Spleen (tissue), 7 donors: ENCODE results near the gene NUDT1.

ENCODE experiments used
- POLR2A ChIP-seq, 3 donors: fragments of 450-650 bp; IDR thresholded peaks; one replicate each; pipeline ENCODE4 v1.5.1; 2017; ENCODE audit warnings: antibody characterized with exemption in 3 of 3, mild to moderate bottlenecking in 1 of 3
- POLR2AphosphoS5 ChIP-seq, 3 donors: sonication (generic); formaldehyde crosslinking; IDR thresholded peaks; one replicate each; pipeline ENCODE4 v1.5.1; 2017; ENCODE audit warnings: antibody characterized with exemption in 3 of 3
- TF ChIP-seq, protein P1 (sequence below), 11 experiments: fragments of 200-600 bp in 7 of 11; fragments of 450-650 bp in 4 of 11; sonication (generic) in 4 of 11; IDR thresholded peaks in 8 of 11; conservative IDR thresholded peaks in 3 of 11; 1 replicate in 7 of 11; 2 replicates in 4 of 11; pipeline versions ENCODE4 v1.4.0 to v1.8.0; 2016 to 2021; ENCODE audit warnings: antibody characterized with exemption in 11 of 11, inconsistent platforms in 4 of 11, mild to moderate bottlenecking in 1 of 11
- donor health status: DM: no; HTN: no; CAD: no; lungs with moderate emphysema.
- donor health status: DM: no; HTN: no; CAD: no.
- donor health status: DM: no; HTN: no; CAD: no.

DNA sequence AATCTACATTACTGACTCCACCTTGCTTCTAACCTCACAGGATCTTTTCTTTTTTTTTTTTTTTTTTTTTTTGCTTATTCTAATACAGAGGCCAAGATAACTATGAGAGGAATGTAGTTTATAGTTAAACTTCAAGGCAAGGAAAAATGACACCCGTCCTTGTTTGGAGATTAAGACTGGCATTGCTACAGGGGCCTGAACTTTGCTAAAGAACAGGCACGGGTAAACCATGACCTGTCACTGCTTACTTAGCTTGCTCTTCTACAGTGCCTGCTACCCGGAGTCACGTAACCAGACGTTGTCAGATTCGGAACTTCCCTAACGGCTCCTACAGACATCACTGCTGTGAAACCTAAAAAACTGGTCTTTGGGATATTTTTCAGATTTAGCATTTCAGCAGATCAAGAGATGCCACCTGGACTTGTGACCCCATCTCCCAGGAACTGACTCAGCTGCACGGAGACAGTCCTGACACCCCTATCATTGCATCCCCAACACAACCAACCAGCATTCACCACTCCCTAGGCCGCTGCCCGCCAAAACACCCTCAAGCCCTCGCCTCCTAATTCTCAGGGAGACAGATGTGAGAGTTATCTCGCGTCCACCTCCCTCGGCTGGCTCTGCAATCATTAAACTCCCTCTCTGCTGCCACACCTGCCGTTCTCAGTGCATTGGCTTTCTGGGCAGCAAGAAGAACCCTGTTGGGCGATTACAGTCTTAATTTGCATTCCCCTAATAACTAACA, 36.8 kb upstream of the NUDT1 start:
- TF ChIP-seq, protein P1, sequence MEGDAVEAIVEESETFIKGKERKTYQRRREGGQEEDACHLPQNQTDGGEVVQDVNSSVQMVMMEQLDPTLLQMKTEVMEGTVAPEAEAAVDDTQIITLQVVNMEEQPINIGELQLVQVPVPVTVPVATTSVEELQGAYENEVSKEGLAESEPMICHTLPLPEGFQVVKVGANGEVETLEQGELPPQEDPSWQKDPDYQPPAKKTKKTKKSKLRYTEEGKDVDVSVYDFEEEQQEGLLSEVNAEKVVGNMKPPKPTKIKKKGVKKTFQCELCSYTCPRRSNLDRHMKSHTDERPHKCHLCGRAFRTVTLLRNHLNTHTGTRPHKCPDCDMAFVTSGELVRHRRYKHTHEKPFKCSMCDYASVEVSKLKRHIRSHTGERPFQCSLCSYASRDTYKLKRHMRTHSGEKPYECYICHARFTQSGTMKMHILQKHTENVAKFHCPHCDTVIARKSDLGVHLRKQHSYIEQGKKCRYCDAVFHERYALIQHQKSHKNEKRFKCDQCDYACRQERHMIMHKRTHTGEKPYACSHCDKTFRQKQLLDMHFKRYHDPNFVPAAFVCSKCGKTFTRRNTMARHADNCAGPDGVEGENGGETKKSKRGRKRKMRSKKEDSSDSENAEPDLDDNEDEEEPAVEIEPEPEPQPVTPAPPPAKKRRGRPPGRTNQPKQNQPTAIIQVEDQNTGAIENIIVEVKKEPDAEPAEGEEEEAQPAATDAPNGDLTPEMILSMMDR (IDR thresholded peaks at IDR 0.05 in 8 of 11, conservative IDR thresholded peaks at IDR 0.05 in 3 of 11), result no peak
- no peak for TF ChIP-seq POLR2A (IDR thresholded peaks at IDR 0.05)
- TF ChIP-seq POLR2AphosphoS5 (IDR thresholded peaks at IDR 0.05), result no peak
